HepG2 (cell line): ENCODE results near the gene PSRC1.

Experiments
- CREM ChIP-seq, 2 experiments: sonication (generic) in 1 of 2; formaldehyde crosslinking in 1 of 2; IDR thresholded peaks; 2 replicates each; pipeline versions ENCODE4 v1.4.0 to v1.6.1; 2016 to 2020; ENCODE audit warnings: antibody characterized with exemption in 1 of 2, mild to moderate bottlenecking in 1 of 2, missing genetic modification reagents in 1 of 2
- CTCF ChIP-seq: sonication (generic); formaldehyde crosslinking; IDR thresholded peaks from 2 replicates; pipeline ENCODE4 v1.5.0; 2020; ENCODE audit warnings: mild to moderate bottlenecking, missing genetic modification reagents, moderate library complexity
- ESRRA ChIP-seq: sonication (generic); formaldehyde crosslinking; IDR thresholded peaks from 2 replicates; pipeline ENCODE4 v1.5.1; 2020; ENCODE audit warnings: mild to moderate bottlenecking, low read depth, missing genetic modification reagents
- EZH2 ChIP-seq: conservative IDR thresholded peaks from 2 replicates; pipeline ENCODE4 v1.6.1; 2012; ENCODE audit warnings: mild to moderate bottlenecking, low read depth, low read length, moderate library complexity
- HMGXB4 ChIP-seq, 2 experiments: sonication (generic) in 1 of 2; formaldehyde crosslinking in 1 of 2; IDR thresholded peaks; 2 replicates each; pipeline versions ENCODE4 v1.4.0 to v1.6.1; 2018 to 2020; ENCODE audit warnings: missing genetic modification reagents in 2 of 2, borderline replicate concordance in 1 of 2, low read depth in 1 of 2, mild to moderate bottlenecking in 1 of 2, missing biosample characterization in 1 of 2
- POLR2A ChIP-seq, 2 experiments: IDR thresholded peaks; 2 replicates each; pipeline ENCODE4 v1.6.1; 2011; ENCODE audit warnings: low read depth in 2 of 2, low read length in 2 of 2, mild to moderate bottlenecking in 1 of 2, moderate library complexity in 1 of 2; ENCODE audit not compliant: insufficient read depth in 1 of 2
- PRMT3 ChIP-seq: sonication (generic); formaldehyde crosslinking; IDR thresholded peaks from 2 replicates; pipeline ENCODE4 v1.8.1; 2022; ENCODE audit warnings: low read depth, mild to moderate bottlenecking, moderate library complexity, missing genetic modification reagents, borderline replicate concordance
- YY1 ChIP-seq: IDR thresholded peaks from 2 replicates; pipeline ENCODE4 v1.6.1; 2011; ENCODE audit warnings: low read length, low read depth, moderate library complexity, mild to moderate bottlenecking; ENCODE audit not compliant: insufficient read depth, insufficient replicate concordance
- ZBTB21 ChIP-seq: sonication (generic); formaldehyde crosslinking; IDR thresholded peaks from 2 replicates; pipeline ENCODE4 v1.4.0; 2020; ENCODE audit warnings: missing genetic modification reagents
- ZBTB4 ChIP-seq: sonication (generic); formaldehyde crosslinking; IDR thresholded peaks from 2 replicates; pipeline ENCODE4 v1.4.0; 2020; ENCODE audit warnings: missing genetic modification reagents, mild to moderate bottlenecking, borderline replicate concordance
- ZMAT5 ChIP-seq: sonication (generic); formaldehyde crosslinking; IDR thresholded peaks from 2 replicates; pipeline ENCODE4 v1.5.0; 2020; ENCODE audit warnings: mild to moderate bottlenecking, low read depth, missing genetic modification reagents, borderline replicate concordance
- ZNF460 ChIP-seq: sonication (generic); formaldehyde crosslinking; IDR thresholded peaks from 2 replicates; pipeline ENCODE4 v1.5.1; 2020; ENCODE audit warnings: missing genetic modification reagents, mild to moderate bottlenecking, borderline replicate concordance
- ZNF766 ChIP-seq: sonication (generic); formaldehyde crosslinking; IDR thresholded peaks from 2 replicates; pipeline ENCODE4 v1.5.0; 2020; ENCODE audit warnings: missing genetic modification reagents, borderline replicate concordance
- ZSCAN20 ChIP-seq: sonication (generic); formaldehyde crosslinking; IDR thresholded peaks from 2 replicates; pipeline ENCODE4 v1.4.0; 2020; ENCODE audit warnings: missing genetic modification reagents, mild to moderate bottlenecking, borderline replicate concordance

GRCh38 chr1:109292364-109292763 lies 9.4 kb upstream of the PSRC1 start:
- TF ChIP-seq EZH2 (no peak), PRMT3 (CRISPR knock-in tag) (no peak), ZBTB21 (CRISPR knock-in tag) (no peak), ZNF766 (no peak), ESRRA (CRISPR knock-in tag) (no peak), POLR2A (IDR thresholded peaks at IDR 0.05; ENCODE audit: insufficient read depth in 1 of 2, low read depth in 2 of 2, low read length in 2 of 2) (no peak), ZBTB4 (CRISPR knock-in tag) (no peak), HMGXB4 (CRISPR knock-in tag; IDR thresholded peaks at IDR 0.05; ENCODE audit: borderline replicate concordance in 1 of 2, low read depth in 1 of 2) (no peak), CREM (IDR thresholded peaks at IDR 0.05) (no peak), CREM (CRISPR knock-in tag; IDR thresholded peaks at IDR 0.05) (no peak), ZNF460 (no peak), ZSCAN20 (CRISPR knock-in tag) (no peak), CTCF (CRISPR knock-in tag) (no peak), ZMAT5 (CRISPR knock-in tag) (no peak), YY1 (no peak)
